Measurements from ENCODE around the gene TRAK2. TPM values are rescaled to one million over a fixed set of nuclear protein-coding genes. Genes with fewer than 3 reads are reported as not detected.

TRAK2 gene
- total and polyA plus RNA-seq, 2 experiments from 2014 or later, result 6.7 to 17.0 TPM

DNA sequence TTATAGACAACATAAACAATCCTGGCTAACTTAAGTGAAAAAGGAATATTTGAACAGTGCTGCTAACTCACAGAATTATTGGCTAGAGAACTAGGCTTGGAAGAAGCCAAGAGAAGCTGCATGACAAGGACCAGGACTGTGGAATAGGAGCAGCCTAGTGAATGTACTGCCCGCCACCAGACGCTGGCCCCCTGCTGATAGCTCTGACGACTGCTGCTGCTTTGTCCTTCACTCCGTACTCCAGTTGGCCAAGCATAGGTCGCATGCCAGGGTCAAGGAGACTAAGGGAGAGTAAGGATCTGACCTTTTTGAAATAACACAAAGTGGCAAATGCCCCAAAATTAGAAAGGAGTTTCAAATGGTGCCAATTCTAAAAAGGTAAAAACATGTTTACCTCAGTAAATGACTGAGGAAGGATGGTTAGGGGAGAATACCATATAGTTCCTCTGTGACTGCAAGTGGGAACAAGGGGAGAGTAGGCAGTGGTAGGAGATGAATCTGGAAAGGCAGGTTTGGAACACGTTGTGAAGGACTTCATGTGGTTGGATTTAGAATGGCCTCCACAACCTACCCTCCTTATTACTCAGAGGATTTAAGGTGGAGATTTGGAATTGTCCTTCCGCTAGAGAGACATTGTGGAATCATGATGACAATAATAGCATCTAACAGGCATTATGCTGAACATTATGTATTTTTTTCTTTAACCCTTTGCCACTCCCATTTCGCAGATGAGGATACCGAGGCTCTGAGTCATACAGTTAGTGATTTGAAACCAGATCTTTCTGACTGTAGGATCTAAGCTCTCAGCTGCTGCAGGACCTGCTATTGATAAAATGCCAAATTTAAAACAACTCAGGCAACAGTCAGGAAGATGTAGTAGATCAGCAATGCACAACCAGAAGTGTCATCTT, 19.8 kb upstream of the TRAK2 start:
- no peaks in the 10 kb centered on the region for H3K9me3 Mint-ChIP-seq
- no peaks in the 10 kb centered on the region for H3K27me3 ChIP-seq (ENCODE audit: insufficient read depth)
- no peaks in the 10 kb centered on the region for H3K79me2 ChIP-seq (replicated peaks; ENCODE audit: insufficient read depth)
- peak overlapping the region; percentile 29 for H3K27ac Mint-ChIP-seq
- no peak overlapping the region for H3K4me2 ChIP-seq
- no peaks in the 10 kb centered on the region for H4K20me1 ChIP-seq (replicated peaks; ENCODE audit: insufficient read depth)
- peaks cover 24% of the 10 kb centered on the region; the same call in 2 of the 3 replicates for H3K36me3 Mint-ChIP-seq (ENCODE audit: low read depth)
- no peak overlapping the region for H3K4me3 Mint-ChIP-seq
- H3F3A ChIP-seq (replicated peaks; ENCODE audit: low read depth), result no peaks in the 10 kb centered on the region
- H3K36me3 ChIP-seq (ENCODE audit: insufficient read depth), result peaks cover 4% of the 10 kb centered on the region; the same call in 1 of the 2 replicates
- DNase-seq (ENCODE audit: low spot score) (peak; percentile 78), ATAC-seq (peak; percentile 98)
- H3K9me2 ChIP-seq (ENCODE audit: insufficient read depth), result no peaks in the 10 kb centered on the region
- no peaks in the 10 kb centered on the region for H3K27me3 Mint-ChIP-seq (ENCODE audit: insufficient read depth, low read depth, poor library complexity)
- H2AFZ ChIP-seq, result no peak overlapping the region
- H3K4me1 Mint-ChIP-seq, result peaks cover 8% of the 10 kb centered on the region; the same call in 2 of the 3 replicates
- H3K27ac ChIP-seq (ENCODE audit: low read depth), result no peak overlapping the region
- TF ChIP-seq ZNF331 (CRISPR knock-in tag; IDR thresholded peaks at IDR 0.05; ENCODE audit: low read depth) (no peak), EZH2 (IDR thresholded peaks at IDR 0.05; ENCODE audit: low read depth, unreplicated experiment) (no peak), NANOG (IDR thresholded peaks at IDR 0.05; ENCODE audit: borderline replicate concordance) (no peak)
- H3K4me1 ChIP-seq (ENCODE audit: insufficient read depth), result no peaks in the 10 kb centered on the region
- H3K4me3 ChIP-seq, result no peak overlapping the region

DNA sequence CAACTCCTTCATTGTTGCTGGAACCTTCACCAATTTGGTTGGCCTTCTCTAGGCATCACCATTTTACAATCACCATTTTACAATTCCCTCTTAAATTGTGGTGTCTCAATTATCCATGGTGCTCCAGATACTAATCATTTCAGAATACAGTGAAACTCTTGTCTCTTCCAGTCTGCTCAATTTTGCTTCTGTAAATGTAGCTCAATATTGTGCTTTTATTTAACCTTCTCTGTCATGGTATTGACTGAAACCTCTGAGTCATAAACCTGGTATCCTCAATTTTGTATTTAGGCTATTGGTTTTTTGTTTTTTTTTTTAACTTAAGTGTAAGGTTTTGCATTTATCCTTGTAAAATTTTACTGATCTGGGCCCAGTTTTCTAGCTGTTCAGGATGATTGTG, 16.4 kb upstream of the TRAK2 start:
- Mint-ChIP-seq H3K4me3 (no peak overlapping the region), H3K9me3 (no peaks in the 10 kb centered on the region), H3K4me1 (peaks cover 8% of the 10 kb centered on the region; the same call in 2 of the 3 replicates), H3K36me3 (ENCODE audit: low read depth) (peaks cover 7% of the 10 kb centered on the region; the same call in 2 of the 3 replicates), H3K27me3 (ENCODE audit: insufficient read depth, low read depth, poor library complexity) (no peaks in the 10 kb centered on the region), H3K27ac (no peak overlapping the region)
- Histone ChIP-seq H3K4me1 (ENCODE audit: insufficient read depth) (no peaks in the 10 kb centered on the region), H3F3A (replicated peaks; ENCODE audit: low read depth) (no peaks in the 10 kb centered on the region), H2AFZ (no peak overlapping the region), H3K36me3 (ENCODE audit: insufficient read depth) (no peaks in the 10 kb centered on the region; the same call in 1 of the 2 replicates), H3K79me2 (replicated peaks; ENCODE audit: insufficient read depth) (no peaks in the 10 kb centered on the region), H3K4me2 (no peak overlapping the region), H4K20me1 (replicated peaks; ENCODE audit: insufficient read depth) (no peaks in the 10 kb centered on the region), H3K4me3 (no peak overlapping the region), H3K27ac (ENCODE audit: low read depth) (no peak overlapping the region), H3K27me3 (ENCODE audit: insufficient read depth) (no peaks in the 10 kb centered on the region), H3K9me2 (ENCODE audit: insufficient read depth) (no peaks in the 10 kb centered on the region)
- DNase-seq (ENCODE audit: low spot score) (no peak), ATAC-seq (no peak)
- TF ChIP-seq EZH2phosphoT487 (IDR thresholded peaks at IDR 0.05; ENCODE audit: unreplicated experiment), result no peak
- TF ChIP-seq, protein P1, sequence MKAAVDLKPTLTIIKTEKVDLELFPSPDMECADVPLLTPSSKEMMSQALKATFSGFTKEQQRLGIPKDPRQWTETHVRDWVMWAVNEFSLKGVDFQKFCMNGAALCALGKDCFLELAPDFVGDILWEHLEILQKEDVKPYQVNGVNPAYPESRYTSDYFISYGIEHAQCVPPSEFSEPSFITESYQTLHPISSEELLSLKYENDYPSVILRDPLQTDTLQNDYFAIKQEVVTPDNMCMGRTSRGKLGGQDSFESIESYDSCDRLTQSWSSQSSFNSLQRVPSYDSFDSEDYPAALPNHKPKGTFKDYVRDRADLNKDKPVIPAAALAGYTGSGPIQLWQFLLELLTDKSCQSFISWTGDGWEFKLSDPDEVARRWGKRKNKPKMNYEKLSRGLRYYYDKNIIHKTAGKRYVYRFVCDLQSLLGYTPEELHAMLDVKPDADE (IDR thresholded peaks at IDR 0.05), result no peak

DNA sequence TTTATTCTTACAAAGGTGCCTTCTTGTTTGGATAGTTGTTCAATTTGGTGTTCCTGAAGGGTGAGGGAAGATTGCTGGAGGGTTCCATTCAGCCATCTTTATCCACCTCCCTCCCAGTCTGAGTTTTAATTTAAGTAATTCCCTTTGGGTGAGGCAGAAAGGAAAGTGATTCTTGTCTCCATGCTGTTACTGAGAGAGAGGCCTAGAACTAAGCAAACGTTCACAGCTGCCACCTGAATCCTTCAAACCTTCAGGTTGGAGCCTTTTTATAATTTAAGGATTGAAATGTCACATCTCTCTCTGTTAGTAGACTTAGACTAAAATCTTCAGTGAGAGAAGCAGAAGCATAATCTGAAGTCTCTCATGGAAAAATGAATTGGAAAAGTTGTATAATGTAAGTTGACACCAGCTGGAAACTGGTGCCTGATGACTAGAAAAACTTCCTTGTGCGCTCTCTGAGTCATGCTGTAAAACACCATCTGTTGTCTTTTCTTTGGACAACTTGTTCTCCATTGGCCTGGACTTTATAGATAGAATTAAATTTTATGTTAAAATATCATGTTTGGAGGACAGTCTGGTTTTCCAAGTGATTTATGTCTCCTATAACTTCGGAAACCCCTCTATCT, 14.9 kb upstream of the TRAK2 start:
- Mint-ChIP-seq H3K9me3 (no peaks in the 10 kb centered on the region), H3K36me3 (ENCODE audit: low read depth) (peaks cover 17% of the 10 kb centered on the region; the same call in 2 of the 3 replicates), H3K27me3 (ENCODE audit: insufficient read depth, low read depth, poor library complexity) (no peaks in the 10 kb centered on the region), H3K4me3 (no peak overlapping the region), H3K4me1 (peaks cover 8% of the 10 kb centered on the region; the same call in 2 of the 3 replicates), H3K27ac (no peak overlapping the region)
- H3K27ac ChIP-seq (ENCODE audit: low read depth), result no peak overlapping the region
- DNase-seq (ENCODE audit: low spot score) (no peak), ATAC-seq (no peak)
- no peak overlapping the region for H2AFZ ChIP-seq
- H3K4me1 ChIP-seq (ENCODE audit: insufficient read depth), result no peaks in the 10 kb centered on the region
- no peaks in the 10 kb centered on the region for H3K9me2 ChIP-seq (ENCODE audit: insufficient read depth)
- no peak overlapping the region for H3K4me2 ChIP-seq
- no peaks in the 10 kb centered on the region for H3F3A ChIP-seq (replicated peaks; ENCODE audit: low read depth)
- no peaks in the 10 kb centered on the region; the same call in 1 of the 2 replicates for H3K36me3 ChIP-seq (ENCODE audit: insufficient read depth)
- no peaks in the 10 kb centered on the region for H3K79me2 ChIP-seq (replicated peaks; ENCODE audit: insufficient read depth)
- no peaks in the 10 kb centered on the region for H3K27me3 ChIP-seq (ENCODE audit: insufficient read depth)
- H3K4me3 ChIP-seq, result no peak overlapping the region
- H4K20me1 ChIP-seq (replicated peaks; ENCODE audit: insufficient read depth), result no peaks in the 10 kb centered on the region
- TF ChIP-seq JUNB (IDR thresholded peaks at IDR 0.05; ENCODE audit: unreplicated experiment) (no peak), NANOG (IDR thresholded peaks at IDR 0.05; ENCODE audit: borderline replicate concordance) (no peak), EZH2phosphoT487 (IDR thresholded peaks at IDR 0.05; ENCODE audit: unreplicated experiment) (no peak), CREB1 (CRISPR knock-in tag; IDR thresholded peaks at IDR 0.05; ENCODE audit: low read depth) (no peak), EZH2 (IDR thresholded peaks at IDR 0.05; ENCODE audit: low read depth, unreplicated experiment) (no peak), ZNF331 (CRISPR knock-in tag; IDR thresholded peaks at IDR 0.05; ENCODE audit: low read depth) (no peak), ZNF114 (CRISPR knock-in tag; IDR thresholded peaks at IDR 0.05) (no peak), REST (IDR thresholded peaks at IDR 0.05; ENCODE audit: unreplicated experiment) (no peak), STAT1 (IDR thresholded peaks at IDR 0.05; ENCODE audit: unreplicated experiment) (no peak), POLR2AphosphoS5 (IDR thresholded peaks at IDR 0.05; ENCODE audit: low read depth) (no peak)

Measured in GM23338 (cell line).